HG02973 (cell line): ENCODE results near the gene OSTC.
"Not testable (repeated sequence)": the region's sequence is repeated elsewhere in the genome, so short reads cannot be mapped to it uniquely, and the experiment has no call there.

Source experiments
- ATAC-seq: cut with Tn5 transposase; IDR thresholded peaks from one replicate; pipeline ENCODE4 v1.9.1; 2021; ENCODE audit warnings: moderate library complexity; ENCODE audit not compliant: unreplicated experiment

The OSTC gene

DNA sequence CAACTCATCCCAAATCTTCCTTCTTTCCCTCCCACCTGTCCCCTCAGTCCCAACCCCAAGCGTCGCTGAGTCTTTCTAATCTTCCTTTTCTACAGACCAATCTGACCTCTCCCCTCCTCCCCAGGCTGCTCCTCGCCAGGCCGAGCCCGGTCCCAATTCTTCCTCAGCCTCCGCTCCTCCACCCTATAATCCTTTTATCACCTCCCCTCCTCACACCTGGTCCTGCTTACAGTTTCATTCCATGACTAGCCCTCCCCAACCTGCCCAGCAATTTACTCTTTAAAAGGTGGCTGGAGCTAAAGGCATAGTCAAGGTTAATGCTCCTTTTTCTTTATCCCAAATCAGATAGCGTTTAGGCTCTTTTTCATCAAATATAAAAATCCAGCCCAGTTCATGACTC, 60.2 kb downstream of the OSTC start:
- ATAC-seq: not testable (repeated sequence)

- ATAC-seq: no peak
Observed at GRCh38 chr4:108714880-108715279, 64.5 kb downstream of the OSTC start.

DNA sequence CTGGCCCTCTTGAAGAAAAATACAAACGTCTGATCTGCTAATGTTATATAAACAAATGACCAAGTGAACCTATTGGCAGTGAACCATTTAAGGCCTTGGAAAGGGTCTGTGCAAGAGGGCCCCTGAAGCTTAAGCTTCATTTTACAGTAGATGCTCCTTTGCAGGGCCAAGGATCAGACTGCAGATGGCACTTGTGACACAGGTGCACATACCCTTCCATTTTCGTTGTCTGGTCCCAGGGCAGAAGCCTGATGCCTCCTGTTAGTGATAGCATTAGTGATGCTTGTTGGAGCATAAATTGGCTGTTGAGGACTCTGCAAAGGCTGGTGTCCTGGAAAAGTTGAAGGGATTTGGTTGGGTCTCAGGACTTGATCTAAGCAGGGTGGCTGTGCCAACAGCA, 65.9 kb downstream of the OSTC start:
- ATAC-seq: no peak

DNA sequence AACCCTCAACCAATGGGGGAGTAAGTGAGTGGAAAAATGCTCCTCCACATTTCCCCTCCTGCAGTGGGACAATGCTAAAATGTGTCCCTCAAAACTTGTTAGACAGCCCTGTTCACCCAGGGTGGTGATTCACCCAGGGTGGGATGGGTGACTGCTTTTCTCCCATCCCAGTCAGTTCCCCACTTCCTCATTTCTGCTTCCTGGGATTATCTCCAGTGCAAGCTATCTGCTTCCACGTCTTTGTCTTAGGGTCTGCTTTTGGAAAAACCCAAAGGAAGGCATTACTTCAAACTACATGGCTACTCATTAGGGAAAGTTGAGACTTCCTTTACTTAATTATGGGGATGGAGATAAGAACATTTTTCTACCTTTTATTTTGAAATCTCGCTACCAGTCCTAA, 67.0 kb downstream of the OSTC start:
- ATAC-seq: no peak
